Umbilical cord (tissue), 2 donors: ENCODE results near the gene SYT12. TPM values are rescaled to one million over a fixed set of nuclear protein-coding genes. Genes with fewer than 3 reads are reported as not detected.

Experiments used
- DNase-seq: peaks from one replicate; pipeline ENCODE4 v3.0.0-alpha.2; 2015; ENCODE audit warnings: low spot score
- total RNA-seq: library from RNA; depleted of rRNA; stranded (reverse); fragments of >200 nt; gene quantifications from one replicate; pipeline ENCODE4 v1.2.3, GENCODE V29; 2014; ENCODE audit warnings: low replicate concordance; ENCODE audit not compliant: insufficient read depth

Gene SYT12
- total RNA-seq, 1 donor from 2014 or later, result 3.1 TPM

DNA sequence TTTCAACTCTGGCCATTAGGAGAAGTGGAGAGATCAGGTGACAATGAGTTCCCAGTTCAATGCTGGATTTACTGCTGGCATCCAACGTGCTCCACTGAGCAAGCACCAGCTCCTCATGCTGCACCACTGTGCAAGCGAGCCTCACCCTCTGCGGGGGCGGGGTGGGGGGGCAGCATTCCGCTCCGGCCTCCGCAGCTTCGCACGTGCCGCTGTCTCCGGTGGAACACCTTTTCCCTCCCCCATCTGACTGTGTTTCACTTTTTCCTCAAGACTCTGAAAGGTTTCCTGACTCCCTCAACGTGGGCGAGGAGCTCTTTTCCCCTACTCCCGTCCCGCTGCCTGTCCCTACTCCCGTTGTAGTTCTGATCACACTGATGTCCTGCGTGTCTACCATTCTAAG is 32.9 kb downstream of the SYT12 start:
- no peak for DNase-seq

DNA sequence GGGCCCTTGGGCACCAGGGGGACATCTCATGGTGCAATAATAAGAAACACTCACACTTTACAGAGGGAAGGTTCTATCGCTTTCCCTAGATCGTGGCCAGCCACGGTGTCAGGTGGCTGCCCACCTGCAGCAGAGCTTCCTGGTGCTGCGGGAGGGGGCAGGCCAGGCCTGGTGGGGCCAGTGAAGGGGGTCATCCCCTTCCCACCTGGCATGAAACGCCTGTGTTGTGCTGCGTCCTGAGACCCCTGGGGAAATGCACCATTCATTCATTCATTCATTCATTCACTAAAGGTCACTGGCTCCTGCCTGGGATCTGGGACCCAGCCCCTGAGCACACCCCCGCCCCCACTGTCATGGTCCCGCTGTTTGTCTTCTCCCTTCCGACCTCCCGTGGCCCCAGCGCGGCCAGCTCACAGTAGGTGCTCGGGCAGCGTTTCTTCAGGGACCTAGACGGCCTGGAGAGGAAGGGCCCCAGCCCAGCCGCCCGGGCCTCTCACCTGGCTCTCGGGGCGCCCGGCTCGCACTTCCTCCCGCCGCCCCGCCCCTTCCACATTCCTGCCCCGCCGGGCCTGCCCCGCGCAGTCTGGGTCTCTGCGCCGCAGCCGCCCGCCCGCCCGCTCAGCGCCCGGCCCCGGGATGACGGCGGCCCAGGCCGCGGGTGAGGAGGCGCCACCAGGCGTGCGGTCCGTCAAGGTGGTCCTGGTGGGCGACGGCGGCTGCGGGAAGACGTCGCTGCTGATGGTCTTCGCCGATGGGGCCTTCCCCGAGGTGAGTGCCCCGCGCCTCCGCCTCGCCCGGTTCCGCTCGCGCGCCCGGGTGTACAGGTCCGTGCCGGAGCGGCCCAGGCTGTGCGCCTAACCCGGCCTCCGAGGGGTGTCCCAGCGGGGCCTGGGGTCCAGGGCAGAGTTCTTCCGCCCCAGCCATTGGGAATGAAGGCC is 33.6 kb downstream of the SYT12 start, which contains the start of gene RHOD:
Gene RHOD (plus strand): TSS at position 581 of the 938 bp plus-strand sequence. CDS start 56 bp downstream, at position 637.
- DNase-seq, result peak; percentile 57

DNA sequence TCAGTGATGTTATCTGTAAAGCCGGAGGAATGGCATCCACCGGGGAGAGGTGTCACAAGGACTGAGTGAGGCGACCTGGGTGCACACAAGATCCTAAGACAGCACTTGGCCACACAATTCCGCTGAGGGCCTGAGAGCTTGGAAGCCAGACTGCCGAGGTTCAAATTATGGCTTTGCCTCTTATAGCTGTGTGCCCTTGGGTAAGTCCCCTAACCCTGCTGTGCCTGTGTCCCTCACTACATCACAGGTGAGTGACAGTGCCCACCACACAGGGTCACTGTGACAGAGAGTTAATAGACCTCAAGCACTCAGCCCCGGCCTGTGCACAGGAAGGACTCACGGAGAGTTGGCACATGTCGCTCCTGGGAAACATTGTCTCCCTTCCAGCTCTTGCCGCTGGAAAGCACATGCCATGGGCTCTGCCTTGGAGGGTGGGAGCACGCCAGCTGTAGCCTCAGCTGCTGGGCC is 34.3 kb downstream of the SYT12 start:
- DNase-seq, result no peak

GRCh38 chr11:67058506-67058905 is 35.6 kb downstream of the SYT12 start:
- no peak for DNase-seq

DNA sequence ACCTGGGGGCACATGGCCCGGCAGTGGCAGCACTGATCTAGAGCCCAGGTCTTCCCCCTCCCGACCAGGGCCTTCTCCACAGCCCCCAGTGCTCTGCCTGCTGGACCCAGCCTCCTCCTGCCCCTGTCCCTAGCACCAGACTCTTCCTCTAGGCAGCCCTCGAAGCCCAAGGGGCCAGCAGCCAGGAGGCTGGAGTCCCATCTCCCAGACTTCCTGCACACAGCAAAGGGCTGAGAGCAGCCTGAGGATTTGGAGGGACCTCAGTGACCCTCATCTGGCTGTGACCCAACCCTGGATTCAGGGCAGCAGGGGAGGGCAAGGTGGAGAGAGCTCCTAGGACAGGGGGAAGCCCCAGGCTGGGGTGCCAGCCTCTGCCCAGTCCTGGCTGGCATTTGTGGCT is 36.7 kb downstream of the SYT12 start:
- no peak for DNase-seq

- no peak for DNase-seq
These were observed 37.2 kb downstream of the SYT12 start for GRCh38 chr11:67060111-67060522.

DNA sequence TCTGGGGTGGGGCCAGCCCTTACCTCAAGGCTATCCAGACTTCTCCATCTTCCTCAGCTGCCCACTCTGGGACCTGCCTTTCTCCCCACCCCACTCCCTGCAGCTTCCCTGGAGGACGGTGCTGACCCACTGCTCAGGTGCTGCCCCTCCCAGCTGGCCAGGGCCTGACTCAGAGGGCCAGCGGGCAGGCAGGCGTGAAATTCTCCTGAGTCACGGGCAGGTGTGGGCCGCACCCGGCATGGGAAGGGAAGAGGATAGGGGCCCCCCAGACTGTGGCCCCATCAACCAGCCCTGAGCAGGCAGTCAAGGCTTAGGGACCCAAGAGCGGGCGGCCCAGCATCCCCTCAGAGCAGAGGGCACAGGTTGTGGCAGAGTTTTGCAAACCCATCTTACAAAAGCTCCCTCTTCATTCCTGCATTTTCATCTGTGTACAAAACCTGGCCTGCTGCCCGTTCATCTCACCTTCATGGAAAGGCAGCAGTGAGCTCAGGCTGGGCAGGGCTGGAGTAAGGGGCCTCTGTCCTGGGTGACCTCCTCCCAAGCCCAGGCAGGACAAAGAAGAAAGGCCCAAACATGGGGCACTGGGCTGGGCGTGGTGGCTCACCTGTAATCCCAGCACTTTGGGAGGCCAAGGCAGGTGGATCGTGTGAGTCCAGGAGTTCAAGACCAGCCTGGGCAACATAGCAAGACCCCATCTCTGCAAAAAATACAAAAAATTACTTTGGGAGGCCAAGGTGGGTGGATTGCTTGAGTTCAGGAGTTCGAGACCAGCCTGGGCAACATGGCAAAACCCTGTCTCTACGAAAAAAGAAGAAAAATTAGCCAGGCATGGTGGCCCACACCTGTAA is 39.8 kb downstream of the SYT12 start:
- DNase-seq, result no peak

DNA sequence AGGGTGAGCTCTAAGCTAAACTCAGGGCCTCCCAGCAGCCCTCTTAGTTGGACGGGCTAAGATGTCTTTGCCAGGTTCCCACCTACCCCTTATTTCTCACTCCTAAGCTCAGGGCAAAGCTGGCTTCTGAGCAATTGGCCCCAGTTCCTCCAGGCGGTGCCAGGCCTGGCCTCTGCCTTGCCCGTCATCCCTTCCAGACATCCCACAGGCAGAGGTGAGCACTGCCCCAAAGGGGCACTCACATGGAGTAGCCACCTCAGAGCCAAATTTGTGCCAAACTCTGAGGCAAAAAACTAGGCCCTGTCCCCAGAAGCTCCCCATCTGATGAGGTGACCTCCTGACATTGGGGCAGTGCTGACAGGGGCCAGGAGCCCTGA is 43.4 kb downstream of the SYT12 start:
- DNase-seq, result no peak

DNA sequence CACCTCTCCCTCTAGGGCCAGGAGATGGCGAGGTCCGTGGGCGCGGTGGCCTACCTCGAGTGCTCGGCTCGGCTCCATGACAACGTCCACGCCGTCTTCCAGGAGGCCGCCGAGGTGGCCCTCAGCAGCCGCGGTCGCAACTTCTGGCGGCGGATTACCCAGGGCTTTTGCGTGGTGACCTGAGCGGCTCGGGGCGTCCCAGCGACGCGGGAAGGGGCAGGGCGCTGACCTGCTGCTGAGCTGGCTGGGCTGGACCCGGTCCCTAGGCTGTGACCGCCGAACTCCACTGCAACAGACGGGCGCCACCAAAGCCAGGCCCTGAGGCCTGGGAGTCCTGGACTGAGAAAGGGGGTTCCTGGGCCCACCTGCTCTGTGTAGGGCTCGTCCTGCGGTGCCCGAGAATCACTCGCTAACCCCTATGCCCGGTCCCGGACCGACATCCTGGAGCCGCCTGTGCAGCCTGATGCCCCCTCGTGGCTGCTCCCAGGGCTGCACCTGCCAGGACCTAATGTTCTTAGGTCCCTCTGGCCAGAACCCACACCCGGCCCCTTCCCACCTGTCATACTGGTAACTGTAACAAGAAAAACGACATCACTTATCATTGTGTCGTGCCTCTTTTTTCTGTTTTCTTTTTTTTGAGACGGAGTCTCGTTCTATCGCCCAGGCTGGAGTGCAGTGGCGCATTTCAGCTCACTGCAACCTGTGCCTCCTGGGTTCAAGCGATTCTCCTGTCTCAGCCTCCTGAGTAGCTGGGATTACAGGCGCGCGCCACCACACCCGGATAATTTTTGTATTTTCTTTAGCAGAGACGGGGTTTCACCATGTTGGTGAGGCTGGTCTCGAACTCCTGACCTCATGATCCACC is 48.7 kb downstream of the SYT12 start:
- DNase-seq, result peak; percentile 43

DNA sequence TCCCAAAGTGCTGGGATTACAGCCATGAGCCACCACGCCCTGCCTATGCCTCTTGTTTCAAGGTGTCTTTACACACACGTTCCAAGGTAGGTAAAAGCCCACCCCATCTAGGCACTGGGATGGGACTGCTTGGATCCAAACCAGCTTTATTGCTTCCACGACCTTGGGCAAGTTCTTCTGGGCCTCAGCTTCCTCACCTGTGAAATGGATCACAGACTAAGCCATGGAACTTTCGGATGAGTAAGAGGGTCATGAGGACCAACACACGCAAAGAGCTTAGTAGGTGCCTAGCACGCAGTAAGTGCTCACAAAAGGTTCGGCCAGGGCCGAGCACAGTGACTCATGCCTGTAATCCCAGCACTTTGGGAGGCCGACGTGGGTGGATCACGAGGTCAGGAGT is 49.4 kb downstream of the SYT12 start:
- no peak for DNase-seq

DNA sequence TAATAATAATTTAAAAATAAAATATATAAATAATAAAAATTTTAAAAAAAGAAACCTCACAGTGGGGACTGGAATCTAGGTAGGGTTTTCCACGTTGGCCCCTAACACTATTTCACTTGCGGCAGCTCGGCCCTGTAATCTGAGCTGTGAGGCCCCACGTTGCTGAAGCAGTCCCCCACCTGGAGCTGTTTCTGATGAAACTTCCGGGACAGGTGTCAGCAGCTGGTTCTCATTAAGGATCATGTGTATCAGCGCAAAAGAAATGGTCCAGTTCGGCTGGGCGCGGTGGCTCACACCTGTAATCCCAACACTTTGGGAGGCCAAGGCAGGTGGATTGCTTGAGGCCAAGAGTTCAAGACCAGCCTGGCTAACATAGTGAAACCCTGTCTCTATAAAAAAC is 51.0 kb downstream of the SYT12 start:
- DNase-seq, result no peak

GRCh38 chr11:67076202-67076601 is 53.3 kb downstream of the SYT12 start:
- DNase-seq, result no peak

DNA sequence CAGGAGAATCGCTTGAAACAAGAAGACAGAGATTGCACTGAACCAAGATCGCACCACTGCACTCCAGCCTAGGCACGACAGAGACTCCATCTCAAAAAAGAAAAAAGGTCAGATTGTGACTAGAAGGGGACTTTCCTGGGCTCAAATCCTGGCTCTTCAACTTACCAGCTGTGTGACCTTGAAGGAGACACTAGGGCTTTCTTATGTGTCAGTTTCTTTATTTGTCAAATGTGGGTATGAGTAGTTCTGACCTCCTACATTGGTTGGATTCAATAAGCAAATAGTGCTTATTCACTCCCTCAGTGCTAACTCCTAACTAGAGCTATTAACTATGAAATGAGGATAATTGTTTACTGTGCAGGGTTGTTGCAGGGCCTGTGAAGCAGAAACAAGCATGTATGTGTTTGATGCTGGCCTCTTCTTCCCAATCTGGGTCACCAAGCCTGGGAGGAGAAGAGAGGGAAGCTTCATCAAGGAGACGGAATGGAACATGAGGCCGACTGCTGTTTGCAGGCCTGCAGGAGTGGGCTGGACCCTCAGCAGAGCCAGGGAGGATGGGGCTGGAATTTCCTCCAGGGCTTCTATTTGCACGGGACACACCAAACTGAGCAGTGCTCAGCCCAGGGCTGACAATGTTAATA is 56.3 kb downstream of the SYT12 start:
- no peak for DNase-seq

DNA sequence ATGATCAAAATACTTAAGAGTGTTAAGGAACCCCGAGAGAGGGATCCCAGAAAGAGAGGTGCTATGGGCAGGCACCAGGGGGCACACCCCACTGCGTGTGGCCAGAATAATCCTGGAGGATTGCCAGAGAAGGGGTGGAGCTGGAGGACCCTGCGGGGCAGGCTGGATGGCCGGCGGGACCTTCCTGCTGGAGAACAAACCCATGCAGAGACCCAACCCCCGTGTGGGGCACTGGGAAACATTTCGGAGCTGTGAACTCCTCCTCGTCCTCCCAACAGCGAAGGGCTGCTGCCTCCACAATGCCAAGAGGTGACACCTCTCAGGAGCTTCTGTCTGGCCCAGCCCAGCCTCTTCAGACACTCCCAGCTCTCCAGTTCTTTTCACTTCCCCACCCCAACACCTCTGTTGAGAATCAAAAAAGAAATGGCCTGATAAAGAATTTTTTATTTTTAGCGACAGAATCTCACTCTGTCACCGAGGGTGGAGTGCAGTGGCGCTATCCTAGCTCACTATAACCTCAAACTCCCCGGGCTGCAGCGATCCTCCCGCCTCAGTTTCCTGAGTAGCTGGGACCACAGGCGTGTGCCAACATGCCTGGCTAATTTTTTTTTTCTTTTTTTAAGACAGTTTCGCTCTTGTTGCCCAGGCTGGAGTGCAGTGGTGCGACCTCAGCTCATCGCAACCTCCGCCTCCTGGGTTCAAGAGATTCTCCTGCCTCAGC is 59.3 kb downstream of the SYT12 start:
- DNase-seq, result peak; percentile 27

DNA sequence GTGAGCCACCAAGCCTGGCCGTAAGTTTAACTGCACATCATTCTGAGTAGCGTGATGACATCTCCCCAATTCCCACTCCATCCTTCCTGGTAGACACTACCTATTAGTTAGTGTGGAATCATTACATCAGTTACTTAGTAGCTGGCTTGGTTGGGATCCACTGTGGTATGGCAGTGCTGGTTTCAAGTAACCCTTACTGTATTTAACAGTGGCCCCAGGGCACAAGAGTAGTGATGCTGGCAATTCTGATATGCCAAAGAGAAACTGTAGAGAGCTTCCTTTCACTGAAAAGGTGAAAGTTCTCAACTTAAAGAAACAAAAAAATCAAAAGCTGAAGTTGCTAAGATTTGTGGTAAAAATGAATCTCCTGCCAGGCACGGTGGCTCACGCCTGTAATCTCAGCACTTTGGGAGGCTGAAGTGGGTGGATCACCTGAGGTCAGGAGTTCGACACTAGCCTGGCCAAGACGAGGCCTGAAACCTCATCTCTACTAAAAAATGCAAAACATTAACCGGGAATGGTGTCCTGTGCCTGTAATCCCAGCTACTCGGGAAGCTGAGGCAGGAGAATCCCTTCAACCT is 60.9 kb downstream of the SYT12 start:
- no peak for DNase-seq

GRCh38 chr11:67085617-67086016 is 62.7 kb downstream of the SYT12 start:
- DNase-seq, result no peak

GRCh38 chr11:67090717-67091116 is 67.8 kb downstream of the SYT12 start:
- no peak for DNase-seq

GRCh38 chr11:67095214-67095507 is 72.2 kb downstream of the SYT12 start:
- no peak for DNase-seq

DNA sequence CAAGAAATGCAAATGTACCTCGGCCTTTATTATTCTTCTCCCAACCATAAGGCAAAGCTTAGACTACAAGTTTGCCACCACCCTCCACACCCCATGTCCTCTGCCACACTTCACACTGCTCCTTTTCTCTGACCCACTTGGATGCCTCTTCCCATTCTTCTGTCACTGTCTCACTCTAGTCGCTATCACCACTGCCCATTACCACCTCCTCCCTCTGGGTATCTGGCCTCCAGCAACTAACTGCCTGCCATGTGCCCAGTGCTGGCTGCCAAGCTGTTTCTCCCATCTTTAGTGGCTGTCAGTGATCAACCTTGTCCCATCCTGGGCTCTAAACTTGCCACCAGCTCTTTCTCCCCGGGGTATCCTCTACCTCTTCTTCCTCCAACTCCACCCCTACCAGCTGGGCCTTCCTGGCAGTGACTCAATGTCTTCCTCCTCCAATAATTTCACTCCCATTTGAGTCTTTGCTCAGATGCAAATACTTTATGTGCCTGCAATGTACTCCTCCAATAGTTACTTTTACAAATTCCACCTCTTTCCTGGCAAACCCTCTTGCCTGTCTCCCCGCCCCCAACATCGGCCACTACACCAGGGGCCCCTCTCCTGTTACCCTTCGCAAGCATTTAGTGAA is 76.0 kb downstream of the SYT12 start:
- no peak for DNase-seq
